ENCODE results near the gene OXSR1. TPM values are rescaled to one million over a fixed set of nuclear protein-coding genes. Genes with fewer than 3 reads are reported as not detected.
A peak's percentile ranks its signal among the peaks of the same experiment; 100 is the strongest.

Gene OXSR1
- total RNA-seq, 2 donors from 2014 or later, result 46.8 to 58.3 TPM

DNA sequence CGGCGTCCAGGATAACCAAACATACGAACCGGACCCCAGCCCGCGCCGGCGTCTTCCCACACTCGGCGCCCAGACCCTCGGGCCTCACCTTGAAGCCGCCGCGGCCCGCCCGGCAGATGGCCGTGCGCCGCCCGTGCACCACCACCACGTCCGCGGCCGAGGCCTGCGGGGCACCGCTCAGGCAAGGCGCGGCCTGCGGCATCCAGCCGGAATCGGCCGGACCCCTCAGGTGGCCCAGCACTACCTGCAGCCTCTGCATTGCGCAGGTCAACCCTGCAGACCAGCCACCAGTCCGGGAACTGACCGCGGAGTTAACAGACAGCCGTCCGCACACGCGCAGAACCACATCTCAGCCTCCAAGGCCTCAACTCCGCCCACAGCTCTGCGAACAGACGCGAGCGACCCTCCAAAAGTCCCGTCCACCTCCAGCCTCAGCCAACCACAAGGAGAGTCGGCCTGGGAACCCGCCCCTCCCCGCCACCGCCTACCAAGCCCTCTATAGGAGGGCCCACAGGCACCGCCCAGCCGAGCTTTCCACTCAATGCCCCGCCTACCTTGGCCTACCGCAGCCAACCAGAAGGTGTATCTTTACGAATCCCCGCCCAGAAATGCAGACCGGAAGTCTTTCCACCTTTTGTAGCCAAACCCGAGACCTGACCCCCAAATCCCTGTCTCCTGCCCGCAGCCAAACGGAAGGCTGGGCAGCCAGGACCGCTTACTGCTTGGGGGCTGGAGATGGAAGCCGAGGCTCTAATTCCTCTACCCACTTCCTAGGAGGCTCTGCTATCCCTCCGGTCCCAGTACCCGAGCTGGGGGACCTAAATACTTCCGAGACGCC lies 28.3 kb upstream of the OXSR1 start, which contains the start of gene ACAA1:
Gene ACAA1 (minus strand): TSS at position 351 of the 838 bp plus-strand sequence. CDS start 92 bp downstream, at position 259.
- peak within 1 kb of the TSS; percentile 94 to 100 for H3K27ac Mint-ChIP-seq

DNA sequence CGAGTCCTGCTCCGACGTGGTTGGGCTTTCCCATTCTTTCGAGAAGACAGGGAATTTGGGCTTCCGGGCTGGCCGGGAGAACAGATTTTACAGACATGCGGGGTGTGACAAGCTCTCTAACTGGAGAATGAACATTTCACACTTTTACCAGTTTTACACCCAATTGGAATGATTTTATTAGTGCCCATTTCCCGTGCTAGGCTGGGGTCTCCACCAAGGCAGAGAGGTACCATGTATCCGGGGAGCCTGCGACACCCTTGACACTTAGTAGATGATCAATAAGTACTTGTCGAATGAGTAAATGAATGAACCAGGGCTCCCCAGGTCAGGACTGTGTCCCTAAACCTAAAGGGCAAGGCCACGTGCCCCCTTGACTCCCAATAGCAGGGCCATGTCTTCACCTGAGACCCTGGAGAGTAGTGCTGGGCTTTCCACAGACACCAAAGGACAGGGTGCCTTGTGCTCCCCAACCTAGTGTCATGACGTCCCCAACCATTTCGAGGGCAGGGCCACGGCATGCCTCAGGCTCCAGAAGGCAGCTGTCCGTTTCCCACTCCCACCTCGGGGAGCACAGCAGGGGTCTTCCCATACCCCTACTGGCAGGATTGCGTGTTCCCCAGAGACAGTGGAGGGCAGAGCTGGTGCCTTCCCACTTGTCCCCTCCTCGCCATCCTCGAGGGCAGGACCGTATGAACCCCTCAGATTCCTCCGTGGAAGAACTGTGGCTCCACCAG lies 27.6 kb upstream of the OXSR1 start:
- DNase-seq (ENCODE audit: low spot score in 2 of 2) (peak in 1 of 2 donors; percentile 49), ATAC-seq (peak; percentile 15 to 21)
- H3K9me3 Mint-ChIP-seq, result no peaks in the 10 kb centered on the region
- H3K36me3 Mint-ChIP-seq, result peaks cover 34 to 35% of the 10 kb centered on the region in 2 donors
- peak overlapping the region; percentile 94 to 100 for H3K27ac Mint-ChIP-seq

More for the DNA sequence above, 28.3 kb upstream of the OXSR1 start, which contains the start of gene ACAA1:
- ATAC-seq (peak; percentile 91 to 95), DNase-seq (ENCODE audit: low spot score in 2 of 2) (peak; percentile 96 to 98)
- Mint-ChIP-seq H3K9me3 (no peaks in the 10 kb centered on the region), H3K36me3 (peaks cover 31% of the 10 kb centered on the region in 2 donors)

DNA sequence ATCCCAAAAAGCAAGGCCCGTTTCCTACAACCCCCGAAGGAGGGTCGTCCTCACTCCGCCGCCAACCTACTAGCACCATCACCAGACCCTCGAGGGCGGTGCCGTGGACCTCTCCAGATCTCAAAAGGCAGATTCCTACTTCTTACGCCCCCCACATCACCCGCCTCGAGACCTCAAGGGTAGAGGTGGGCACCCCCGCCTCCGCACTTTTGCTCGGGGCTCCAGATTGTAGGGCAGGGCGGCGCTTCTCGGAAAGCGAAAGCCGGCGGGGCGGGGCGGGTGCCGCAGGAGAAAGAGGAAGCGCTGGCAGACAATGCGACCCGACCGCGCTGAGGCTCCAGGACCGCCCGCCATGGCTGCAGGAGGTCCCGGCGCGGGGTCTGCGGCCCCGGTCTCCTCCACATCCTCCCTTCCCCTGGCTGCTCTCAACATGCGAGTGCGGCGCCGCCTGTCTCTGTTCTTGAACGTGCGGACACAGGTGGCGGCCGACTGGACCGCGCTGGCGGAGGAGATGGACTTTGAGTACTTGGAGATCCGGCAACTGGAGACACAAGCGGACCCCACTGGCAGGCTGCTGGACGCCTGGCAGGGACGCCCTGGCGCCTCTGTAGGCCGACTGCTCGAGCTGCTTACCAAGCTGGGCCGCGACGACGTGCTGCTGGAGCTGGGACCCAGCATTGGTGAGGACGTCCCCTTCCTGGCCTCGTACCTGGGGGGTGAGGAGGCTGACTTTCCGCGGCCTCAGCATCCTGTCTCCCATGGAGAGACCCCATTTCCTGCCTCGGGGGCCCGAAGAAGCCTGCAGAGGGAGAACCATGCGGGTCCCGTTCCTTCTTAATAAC lies 26.8 kb upstream of the OXSR1 start, which contains the start of gene MYD88:
Gene MYD88 (plus strand): TSS at position 313 of the 842 bp plus-strand sequence. CDS start 40 bp downstream, at position 353.
- H3K27ac Mint-ChIP-seq, result peak within 1 kb of the TSS; percentile 94 to 100
- H3K9me3 Mint-ChIP-seq, result no peaks in the 10 kb centered on the region
- ATAC-seq, result peak; percentile 45 to 55
- H3K36me3 Mint-ChIP-seq, result peaks cover 34 to 35% of the 10 kb centered on the region in 2 donors
- peak; percentile 79 to 81 for DNase-seq (ENCODE audit: low spot score in 2 of 2)

DNA sequence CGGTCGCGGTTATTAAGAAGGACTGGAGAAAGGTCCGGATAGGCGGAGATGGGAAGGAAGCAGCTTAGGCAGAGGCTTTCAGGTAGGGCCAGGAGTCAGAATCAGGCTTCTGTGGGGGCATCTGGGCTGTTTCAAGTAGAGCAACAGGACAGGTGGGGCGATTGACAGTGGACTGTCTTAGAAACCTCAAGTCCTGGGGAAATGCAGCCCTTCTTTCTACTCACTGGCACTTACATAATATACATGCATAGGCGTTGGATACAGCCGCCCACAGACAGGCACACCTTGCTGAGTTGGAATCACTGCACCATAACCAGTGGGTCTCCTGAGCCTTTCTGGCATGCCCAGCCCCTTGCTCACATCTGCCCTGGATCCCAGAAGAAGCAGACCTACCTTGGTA lies 26.1 kb upstream of the OXSR1 start:
- Mint-ChIP-seq H3K27ac (peak overlapping the region; percentile 94 to 100), H3K9me3 (no peaks in the 10 kb centered on the region), H3K36me3 (peaks cover 31 to 32% of the 10 kb centered on the region in 2 donors)
- ATAC-seq, result no peak
- DNase-seq (ENCODE audit: low spot score in 2 of 2), result no peak

DNA sequence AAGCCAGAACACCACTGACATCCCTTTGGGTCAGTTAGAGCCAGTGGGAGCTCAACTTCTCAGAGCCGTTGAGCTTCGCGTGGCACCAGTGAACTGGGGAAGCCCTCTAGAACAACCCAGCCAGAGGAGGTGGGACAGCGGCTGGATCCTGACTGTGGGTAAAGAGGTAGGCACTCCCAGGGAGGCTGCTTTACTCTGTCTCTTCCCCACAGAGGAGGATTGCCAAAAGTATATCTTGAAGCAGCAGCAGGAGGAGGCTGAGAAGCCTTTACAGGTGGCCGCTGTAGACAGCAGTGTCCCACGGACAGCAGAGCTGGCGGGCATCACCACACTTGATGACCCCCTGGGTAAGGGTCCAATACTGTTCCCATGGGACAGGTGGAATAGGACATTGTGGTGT lies 25.7 kb upstream of the OXSR1 start:
- ATAC-seq (no peak), DNase-seq (ENCODE audit: low spot score in 2 of 2) (no peak)
- Mint-ChIP-seq H3K36me3 (peaks cover 28 to 30% of the 10 kb centered on the region in 2 donors), H3K27ac (peak overlapping the region; percentile 94 to 100), H3K9me3 (no peaks in the 10 kb centered on the region)

DNA sequence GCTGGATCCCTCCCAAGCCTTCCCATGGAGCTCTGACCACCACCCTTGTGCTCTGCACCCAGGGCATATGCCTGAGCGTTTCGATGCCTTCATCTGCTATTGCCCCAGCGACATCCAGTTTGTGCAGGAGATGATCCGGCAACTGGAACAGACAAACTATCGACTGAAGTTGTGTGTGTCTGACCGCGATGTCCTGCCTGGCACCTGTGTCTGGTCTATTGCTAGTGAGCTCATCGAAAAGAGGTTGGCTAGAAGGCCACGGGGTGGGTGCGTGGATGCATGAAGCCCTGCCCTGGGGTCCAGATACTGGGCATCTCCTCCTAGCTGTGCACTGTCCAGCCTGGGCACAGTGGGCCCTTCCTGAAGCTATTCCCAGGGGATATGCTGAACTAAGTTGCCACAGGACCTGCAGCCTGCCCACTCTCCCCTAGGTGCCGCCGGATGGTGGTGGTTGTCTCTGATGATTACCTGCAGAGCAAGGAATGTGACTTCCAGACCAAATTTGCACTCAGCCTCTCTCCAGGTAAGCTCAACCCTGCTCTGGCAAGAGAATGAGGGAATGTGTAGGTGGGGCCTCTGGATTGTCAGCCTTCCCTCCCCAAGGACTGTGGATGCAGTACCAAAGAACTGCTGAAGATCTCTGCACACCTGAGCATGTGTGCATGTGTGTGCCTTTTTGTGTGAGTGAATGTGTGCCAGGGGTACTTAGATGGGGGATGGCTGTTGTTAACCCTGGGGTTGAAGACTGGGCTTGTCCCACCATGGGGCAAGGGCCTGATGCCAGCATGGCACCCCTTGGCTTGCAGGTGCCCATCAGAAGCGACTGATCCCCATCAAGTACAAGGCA lies 24.8 kb upstream of the OXSR1 start:
- DNase-seq (ENCODE audit: low spot score in 2 of 2) (no peak), ATAC-seq (no peak)
- Mint-ChIP-seq H3K36me3 (peaks cover 20 to 33% of the 10 kb centered on the region in 2 donors), H3K9me3 (peaks cover 0 to 4% of the 10 kb centered on the region in 2 donors), H3K27ac (no peak overlapping the region)

DNA sequence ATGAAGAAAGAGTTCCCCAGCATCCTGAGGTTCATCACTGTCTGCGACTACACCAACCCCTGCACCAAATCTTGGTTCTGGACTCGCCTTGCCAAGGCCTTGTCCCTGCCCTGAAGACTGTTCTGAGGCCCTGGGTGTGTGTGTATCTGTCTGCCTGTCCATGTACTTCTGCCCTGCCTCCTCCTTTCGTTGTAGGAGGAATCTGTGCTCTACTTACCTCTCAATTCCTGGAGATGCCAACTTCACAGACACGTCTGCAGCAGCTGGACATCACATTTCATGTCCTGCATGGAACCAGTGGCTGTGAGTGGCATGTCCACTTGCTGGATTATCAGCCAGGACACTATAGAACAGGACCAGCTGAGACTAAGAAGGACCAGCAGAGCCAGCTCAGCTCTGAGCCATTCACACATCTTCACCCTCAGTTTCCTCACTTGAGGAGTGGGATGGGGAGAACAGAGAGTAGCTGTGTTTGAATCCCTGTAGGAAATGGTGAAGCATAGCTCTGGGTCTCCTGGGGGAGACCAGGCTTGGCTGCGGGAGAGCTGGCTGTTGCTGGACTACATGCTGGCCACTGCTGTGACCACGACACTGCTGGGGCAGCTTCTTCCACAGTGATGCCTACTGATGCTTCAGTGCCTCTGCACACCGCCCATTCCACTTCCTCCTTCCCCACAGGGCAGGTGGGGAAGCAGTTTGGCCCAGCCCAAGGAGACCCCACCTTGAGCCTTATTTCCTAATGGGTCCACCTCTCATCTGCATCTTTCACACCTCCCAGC lies 24.0 kb upstream of the OXSR1 start:
- Mint-ChIP-seq H3K9me3 (peaks cover 0 to 8% of the 10 kb centered on the region in 2 donors), H3K27ac (peak overlapping the region in 1 of 2 donors; percentile 87), H3K36me3 (peaks cover 16 to 30% of the 10 kb centered on the region in 2 donors)
- ATAC-seq (no peak), DNase-seq (ENCODE audit: low spot score in 2 of 2) (no peak)

DNA sequence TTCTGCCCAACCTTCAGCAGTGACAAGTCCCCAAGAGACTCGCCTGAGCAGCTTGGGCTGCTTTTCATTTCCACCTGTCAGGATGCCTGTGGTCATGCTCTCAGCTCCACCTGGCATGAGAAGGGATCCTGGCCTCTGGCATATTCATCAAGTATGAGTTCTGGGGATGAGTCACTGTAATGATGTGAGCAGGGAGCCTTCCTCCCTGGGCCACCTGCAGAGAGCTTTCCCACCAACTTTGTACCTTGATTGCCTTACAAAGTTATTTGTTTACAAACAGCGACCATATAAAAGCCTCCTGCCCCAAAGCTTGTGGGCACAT lies 23.4 kb upstream of the OXSR1 start:
- peaks cover 21 to 29% of the 10 kb centered on the region in 2 donors for H3K36me3 Mint-ChIP-seq
- no peak for DNase-seq (ENCODE audit: low spot score in 2 of 2)
- ATAC-seq, result no peak
- H3K9me3 Mint-ChIP-seq, result peaks cover 3 to 14% of the 10 kb centered on the region in 2 donors
- peak overlapping the region in 1 of 2 donors; percentile 87 for H3K27ac Mint-ChIP-seq

DNA sequence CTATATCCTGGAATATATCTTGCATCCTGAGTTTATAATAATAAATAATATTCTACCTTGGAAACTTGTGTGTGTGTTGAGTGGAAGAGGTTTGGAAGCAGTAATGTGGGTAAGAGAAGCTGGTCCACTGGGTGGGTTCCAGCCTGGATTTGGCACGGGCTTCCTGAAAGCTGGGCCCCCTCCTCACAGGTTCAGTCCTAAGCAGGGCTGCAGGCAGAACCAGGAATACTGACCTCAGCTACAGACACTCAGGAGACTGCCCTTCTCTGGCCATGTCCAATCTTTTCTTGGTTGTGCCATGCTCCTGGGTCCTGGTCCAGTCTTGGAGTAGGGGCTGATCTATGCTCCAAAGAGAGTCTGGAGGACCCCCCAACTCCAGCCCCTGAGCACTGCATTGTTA lies 22.4 kb upstream of the OXSR1 start:
- no peak overlapping the region for H3K27ac Mint-ChIP-seq
- no peak for ATAC-seq
- no peak for DNase-seq (ENCODE audit: low spot score in 2 of 2)
- peaks cover 25 to 26% of the 10 kb centered on the region in 2 donors for H3K36me3 Mint-ChIP-seq
- H3K9me3 Mint-ChIP-seq, result peaks cover 5 to 17% of the 10 kb centered on the region in 2 donors

DNA sequence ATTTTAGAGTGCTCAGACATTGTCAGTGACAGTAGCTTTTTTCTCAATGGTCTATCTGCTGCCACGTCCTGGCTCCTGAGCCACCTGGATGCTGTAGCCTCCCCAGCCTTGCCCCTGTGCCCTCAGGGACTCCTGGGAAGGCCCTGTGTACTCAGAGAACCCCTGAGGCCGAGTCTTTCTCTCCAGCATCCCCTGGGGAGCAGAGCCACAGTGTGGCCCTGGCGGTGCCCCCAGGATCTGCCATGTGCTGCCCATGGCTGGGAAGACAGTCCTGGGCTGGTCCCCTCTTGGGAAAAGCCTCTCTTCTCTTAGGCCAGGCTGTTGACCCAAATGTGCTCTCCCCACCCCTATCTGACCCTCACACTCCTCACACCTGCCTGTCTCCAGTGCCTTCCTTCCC lies 21.8 kb upstream of the OXSR1 start:
- H3K27ac Mint-ChIP-seq, result peak overlapping the region in 1 of 2 donors; percentile 13
- H3K36me3 Mint-ChIP-seq, result peaks cover 21 to 25% of the 10 kb centered on the region in 2 donors
- DNase-seq (ENCODE audit: low spot score in 2 of 2), result no peak
- ATAC-seq, result no peak
- H3K9me3 Mint-ChIP-seq, result peaks cover 5 to 17% of the 10 kb centered on the region in 2 donors

DNA sequence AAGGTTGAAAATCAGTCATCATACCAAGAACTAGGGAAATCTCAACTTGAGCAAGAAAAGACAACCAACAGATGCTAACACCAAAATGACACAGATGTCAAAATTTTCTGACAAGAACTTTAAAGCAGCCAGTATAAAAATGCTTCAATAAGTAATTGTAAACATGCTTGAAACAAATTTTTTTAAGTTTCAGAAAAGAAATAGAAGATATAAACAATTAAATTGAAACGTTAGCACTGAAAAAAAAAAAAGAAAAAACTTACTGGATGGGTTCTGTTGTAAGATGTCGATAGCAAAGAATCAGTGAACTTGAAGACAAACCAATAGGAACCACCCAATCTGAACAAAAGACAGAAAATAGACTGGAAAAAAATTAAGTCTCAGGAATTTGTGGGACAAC lies 18.8 kb upstream of the OXSR1 start:
- Mint-ChIP-seq H3K27ac (no peak overlapping the region), H3K36me3 (peaks cover 16 to 19% of the 10 kb centered on the region in 2 donors), H3K9me3 (peaks cover 5 to 17% of the 10 kb centered on the region in 2 donors)
- DNase-seq (ENCODE audit: low spot score in 2 of 2), result no peak
- no peak for ATAC-seq

DNA sequence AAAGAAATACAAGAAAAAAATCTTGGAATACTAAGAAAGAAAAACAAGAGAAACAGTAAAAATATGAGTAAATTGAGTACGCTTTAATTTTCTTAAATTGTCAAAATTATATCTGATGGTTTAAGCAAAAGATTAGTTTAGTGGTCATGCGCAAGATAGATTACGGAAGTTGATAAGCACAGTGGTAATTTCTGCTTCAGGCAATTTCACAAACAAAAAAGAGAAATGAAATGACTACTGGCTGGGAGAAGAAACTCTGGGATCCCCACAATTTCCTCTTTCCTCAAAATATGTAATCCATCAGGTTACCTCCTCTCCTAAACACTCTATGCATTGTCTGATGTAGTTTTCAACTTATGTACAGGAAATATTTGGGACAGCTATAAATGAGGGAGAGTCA lies 17.9 kb upstream of the OXSR1 start:
- Mint-ChIP-seq H3K36me3 (peaks cover 9 to 14% of the 10 kb centered on the region in 2 donors), H3K9me3 (peaks cover 5 to 17% of the 10 kb centered on the region in 2 donors), H3K27ac (no peak overlapping the region)
- DNase-seq (ENCODE audit: low spot score in 2 of 2), result no peak
- ATAC-seq, result no peak

DNA sequence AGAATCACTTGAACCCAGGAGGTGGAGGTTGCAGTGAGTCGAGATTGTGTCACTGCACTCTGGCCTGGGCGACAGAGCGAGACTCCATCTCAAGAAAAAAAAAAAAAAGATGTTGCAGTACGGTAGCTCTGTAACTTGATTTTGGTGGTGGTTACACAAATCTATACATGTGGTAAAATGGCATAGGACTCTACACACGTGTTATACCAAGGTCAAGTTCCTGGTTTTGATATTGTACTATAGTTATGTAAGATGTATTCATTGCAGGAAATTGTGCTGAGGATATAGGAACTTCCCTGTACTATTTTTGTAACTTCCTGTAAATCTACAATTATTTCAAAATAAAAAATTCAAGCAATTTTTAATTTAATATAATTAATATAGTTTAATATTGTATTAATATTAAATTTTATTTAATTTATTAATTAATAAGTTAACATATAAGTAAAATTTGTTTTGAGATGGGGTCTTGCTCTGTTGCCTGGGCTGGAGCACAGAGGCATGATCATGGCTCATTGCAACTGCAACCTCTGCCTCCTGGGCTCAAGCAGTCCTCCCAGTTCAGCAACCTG lies 16.9 kb upstream of the OXSR1 start:
- Mint-ChIP-seq H3K27ac (no peak overlapping the region), H3K36me3 (peaks cover 9 to 14% of the 10 kb centered on the region in 2 donors), H3K9me3 (peaks cover 5 to 17% of the 10 kb centered on the region in 2 donors)
- ATAC-seq (peak in 1 of 2 donors; percentile 14), DNase-seq (ENCODE audit: low spot score in 2 of 2) (no peak)

DNA sequence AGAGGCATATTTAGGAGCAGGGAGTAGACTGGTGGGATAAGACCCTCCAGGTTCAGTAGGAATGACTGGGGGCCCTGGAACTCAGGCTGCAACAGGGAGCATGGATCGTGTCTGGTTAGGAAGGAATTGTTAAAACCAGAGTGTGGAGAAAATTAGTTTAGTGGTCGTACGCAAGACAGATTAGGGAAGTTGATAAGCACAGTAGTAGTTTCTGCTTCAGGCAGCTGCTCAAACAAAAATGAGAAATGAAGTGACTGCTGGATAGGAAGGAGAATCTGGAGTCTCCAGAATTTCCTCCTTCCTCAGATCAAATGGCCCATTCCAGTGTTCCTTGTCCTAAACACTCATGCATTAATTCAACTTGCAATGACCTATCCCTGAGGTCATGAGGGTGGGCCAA lies 15.6 kb upstream of the OXSR1 start:
- Mint-ChIP-seq H3K36me3 (peaks cover 9 to 14% of the 10 kb centered on the region in 2 donors), H3K9me3 (peaks cover 5 to 17% of the 10 kb centered on the region in 2 donors), H3K27ac (no peak overlapping the region)
- DNase-seq (ENCODE audit: low spot score in 2 of 2), result no peak
- ATAC-seq, result no peak
